ENCODE data around the gene DGKZ.

DGKZ gene

DNA sequence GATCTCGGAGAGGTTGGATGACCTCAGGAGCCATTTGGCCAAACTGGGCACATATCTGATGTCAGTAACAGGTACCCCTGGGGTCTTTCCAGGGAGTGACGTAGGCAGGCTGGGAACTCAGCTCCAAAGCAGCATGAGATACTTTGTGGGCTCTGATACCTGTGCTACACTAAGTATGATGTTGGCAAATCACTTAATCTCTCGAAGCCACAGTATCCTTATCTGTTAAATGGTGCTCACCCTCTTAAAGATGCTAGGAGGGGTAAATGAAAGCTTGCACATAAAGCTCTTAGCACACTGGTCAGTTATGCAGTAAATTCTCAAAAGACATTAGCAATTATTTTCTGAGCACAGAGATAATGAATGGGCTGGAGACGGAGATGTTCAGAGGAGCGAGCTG lies 17.1 kb upstream of the DGKZ start:
- DNase-seq, result no peak

DNA sequence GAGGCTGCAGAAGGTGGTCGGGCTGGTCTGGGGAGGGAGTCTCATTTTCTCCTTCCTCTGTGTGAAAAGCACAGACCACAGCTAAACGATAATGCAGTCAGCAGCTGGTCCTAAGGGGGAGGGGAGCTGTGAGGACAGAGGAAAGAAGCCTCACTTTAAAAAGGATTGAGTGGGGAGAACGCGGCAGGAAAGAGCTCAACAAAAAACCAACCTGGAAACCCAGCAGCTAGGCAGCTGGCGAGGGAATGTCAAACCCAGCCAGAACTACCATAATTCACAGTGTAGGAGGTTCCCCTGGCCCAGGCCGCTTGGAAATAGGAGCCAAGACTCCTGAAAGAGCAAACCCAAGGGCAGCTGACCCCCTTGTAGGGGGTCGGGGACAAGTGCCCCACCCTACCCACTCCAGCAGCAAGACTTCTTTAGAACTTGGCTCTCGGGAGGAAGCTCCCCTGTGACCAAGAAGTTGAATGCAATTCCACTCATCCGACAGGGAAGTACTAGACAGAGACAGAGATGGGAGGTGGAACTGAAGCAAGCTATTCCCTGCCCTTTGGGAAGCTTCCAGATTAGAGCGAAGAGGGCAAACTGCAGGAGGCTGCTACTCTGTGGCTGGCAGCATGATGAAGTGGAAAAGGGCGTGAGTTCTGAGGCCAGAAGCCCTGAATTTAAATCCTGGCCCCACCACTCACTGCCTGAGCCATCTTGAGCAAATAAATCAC lies 16.5 kb upstream of the DGKZ start:
- peak; percentile 72 for DNase-seq

- DNase-seq, result peak; percentile 63
Measured at GRCh38 chr11:46331282-46331984, 15.8 kb upstream of the DGKZ start.

- DNase-seq, result no peak
Measured at GRCh38 chr11:46332093-46332567, 15.1 kb upstream of the DGKZ start.

DNA sequence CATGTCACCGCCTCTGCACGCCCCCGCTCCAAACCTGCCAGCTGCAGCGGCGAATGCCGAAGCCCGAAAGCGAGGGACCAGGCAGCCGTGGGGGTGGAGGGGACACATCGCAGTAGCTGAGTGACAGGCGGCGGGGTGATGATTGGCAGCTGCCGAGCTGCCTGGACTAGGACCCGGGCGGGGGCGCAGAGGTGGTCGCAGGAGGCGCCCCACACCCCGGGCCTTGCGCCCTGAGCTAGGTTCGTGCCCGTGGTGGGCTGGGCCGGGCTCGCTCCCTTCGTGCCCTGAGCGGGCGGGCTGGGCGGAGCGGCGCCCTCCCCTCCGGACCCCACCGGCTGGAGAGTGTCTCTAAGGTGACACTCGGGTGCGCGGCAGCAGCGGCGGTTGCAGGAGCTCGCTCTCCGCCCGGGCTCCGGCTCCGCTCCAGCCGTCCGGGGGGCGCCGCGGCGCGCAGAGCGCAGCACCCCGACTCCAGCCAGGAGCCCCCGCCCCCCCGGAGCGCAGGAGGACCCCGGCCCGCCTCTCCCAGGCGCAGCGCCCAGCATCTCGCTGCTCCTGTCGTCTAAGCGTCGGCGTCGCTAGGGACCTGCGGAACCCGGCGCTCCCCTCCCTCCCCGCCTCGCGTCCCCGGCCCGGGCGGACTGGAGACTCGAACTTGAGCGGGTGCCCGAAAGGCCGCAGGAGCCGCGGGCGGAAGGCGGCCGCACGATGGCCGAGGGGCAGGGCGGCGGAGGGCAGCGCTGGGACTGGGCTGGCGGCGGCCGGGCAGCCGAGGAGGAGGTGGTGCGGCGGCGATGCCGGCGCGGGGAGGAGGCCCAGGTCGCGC lies 14.5 kb upstream of the DGKZ start:
- DNase-seq, result no peak

- DNase-seq, result no peak
Measured at GRCh38 chr11:46333394-46333947, 13.8 kb upstream of the DGKZ start.

GRCh38 chr11:46334211-46334610 lies 13.1 kb upstream of the DGKZ start:
- no peak for DNase-seq

- no peak for DNase-seq
Measured at GRCh38 chr11:46335271-46335670, 12.0 kb upstream of the DGKZ start.

- no peak for DNase-seq
Measured at GRCh38 chr11:46335890-46336562, 11.2 kb upstream of the DGKZ start.

GRCh38 chr11:46336563-46337180 lies 10.6 kb upstream of the DGKZ start:
- DNase-seq, result peak; percentile 91

DNA sequence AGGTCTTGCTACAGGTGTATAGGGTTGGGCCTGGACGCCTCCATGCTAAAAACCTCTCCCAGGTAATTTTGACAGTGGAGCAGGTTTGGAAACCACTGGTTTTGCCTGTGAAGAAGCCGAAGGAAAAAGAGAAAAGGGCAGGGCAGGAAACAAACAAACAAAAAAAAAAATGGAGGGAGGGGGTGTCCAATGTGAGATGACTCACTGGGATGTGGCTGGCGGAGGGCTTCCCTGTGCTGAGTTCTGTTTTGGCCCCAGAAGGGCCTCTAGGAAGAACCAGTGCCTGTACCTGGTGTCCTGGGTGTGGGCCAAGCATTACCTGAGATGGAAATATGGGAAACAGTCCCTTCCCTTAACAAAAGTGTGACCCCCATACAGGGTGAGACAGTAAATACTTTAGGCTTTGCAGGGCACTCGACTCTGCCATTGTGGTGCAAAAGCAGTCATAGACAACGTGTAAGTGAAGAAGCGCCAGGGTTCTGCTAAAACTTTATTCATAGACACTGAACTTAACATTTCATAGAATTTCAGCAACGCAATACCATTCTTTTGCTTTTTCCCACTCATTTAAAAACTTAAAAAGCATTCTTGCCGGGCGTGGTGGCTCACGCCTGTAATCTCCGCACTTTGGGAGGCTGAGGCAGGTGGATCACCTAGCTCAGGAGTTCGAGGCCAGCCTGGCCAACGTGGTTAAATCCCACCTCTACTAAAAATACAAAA lies 9.5 kb upstream of the DGKZ start:
- DNase-seq, result no peak

DNA sequence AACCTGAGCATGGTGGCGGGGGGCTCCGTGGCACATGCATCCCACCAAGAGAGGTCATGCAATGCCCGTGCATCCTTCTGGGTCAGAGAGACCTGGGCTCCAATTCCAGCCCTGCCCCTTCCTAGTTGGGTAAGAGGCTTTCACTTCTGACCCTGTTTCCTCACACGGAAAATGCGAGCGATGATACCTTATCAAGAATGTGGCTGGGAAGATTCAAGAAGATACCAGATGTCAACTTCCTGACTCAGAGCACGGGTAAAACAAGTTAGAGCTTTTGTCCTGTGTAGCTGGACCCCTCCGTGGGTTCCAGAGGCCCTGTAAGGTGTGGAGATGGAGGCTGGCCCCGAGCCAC lies 8.7 kb upstream of the DGKZ start:
- no peak for DNase-seq

GRCh38 chr11:46338988-46339666 lies 8.1 kb upstream of the DGKZ start:
- DNase-seq, result no peak

DNA sequence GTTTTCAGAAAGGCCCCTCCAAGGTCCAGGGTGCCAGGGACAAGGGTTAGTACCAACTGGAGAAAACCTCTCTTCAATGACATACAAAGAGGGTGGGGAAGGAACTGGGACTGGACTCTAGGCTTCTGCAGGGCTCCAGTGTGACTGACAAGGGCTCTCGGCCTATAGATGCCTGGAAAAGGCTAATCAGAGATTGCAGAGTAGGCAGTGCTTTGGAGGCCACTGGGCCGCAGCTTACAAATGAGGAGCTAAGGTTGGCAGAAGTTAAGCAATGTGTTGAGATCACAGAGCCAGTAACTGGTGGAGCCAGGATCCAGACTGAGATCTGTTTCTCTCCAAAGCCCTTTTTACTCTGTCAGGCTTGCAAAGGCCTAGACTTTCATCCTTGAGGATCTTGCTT lies 7.4 kb upstream of the DGKZ start:
- DNase-seq, result no peak

- no peak for DNase-seq
Measured at GRCh38 chr11:46341454-46341853, 5.8 kb upstream of the DGKZ start.

- peak; percentile 72 for DNase-seq
Measured at GRCh38 chr11:46342239-46342638, 5.0 kb upstream of the DGKZ start.

- no peak for DNase-seq
Measured at GRCh38 chr11:46343520-46343919, 3.7 kb upstream of the DGKZ start.

DNA sequence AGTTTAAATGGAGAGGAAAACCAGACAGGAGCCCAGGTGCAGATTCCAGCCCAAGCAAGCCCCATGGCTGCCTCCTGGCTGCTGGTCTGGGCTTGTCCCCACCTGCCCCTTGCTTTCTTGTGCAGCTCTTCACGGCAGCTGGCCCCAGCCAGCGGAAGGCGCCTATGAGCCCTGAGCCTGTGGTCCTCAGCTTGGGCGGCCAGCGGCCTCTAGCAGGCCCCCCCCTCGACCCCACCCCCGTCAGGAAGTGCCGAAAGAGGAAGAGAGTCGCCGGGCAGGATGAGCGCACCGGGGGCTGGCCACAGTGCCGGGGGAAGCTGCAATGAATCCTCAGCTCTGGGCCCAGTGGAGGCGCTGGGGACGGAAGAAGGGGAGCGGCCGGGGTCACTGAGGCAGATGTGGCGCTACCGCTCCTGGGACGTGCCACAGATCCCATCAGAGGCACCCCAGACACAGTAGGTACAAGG lies 2.1 kb upstream of the DGKZ start:
- peak; percentile 80 for DNase-seq

DNA sequence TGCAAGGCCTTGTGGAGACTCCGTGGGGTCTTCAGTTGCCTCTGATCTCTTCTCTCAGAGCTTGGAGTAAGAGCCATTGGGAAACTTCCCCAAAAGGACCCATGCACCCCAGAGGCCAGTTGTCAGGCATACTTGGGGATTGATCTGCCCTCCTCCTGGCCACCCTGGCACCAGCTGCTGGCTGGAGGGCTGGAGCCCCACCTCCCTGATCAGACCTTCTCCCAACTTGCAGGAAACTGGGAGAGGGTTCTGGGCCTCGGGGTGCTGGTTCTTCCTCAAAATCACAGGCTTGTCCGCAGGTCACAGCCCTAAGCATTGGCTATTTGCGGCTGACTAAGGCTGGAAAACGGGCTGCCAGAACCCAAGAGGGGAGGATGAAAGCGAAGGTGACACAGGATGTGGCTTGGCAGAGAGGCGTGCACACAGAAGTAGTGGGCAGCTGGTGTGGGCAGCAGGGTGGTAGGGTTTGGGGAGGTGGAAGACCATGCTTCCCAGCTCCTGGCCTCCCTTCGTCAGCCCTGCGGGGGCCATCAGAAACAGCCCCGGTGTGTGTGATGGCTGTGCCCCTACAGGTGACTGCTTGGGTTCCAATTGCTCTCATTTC lies 1.3 kb upstream of the DGKZ start:
- peak; percentile 45 for DNase-seq

DNA sequence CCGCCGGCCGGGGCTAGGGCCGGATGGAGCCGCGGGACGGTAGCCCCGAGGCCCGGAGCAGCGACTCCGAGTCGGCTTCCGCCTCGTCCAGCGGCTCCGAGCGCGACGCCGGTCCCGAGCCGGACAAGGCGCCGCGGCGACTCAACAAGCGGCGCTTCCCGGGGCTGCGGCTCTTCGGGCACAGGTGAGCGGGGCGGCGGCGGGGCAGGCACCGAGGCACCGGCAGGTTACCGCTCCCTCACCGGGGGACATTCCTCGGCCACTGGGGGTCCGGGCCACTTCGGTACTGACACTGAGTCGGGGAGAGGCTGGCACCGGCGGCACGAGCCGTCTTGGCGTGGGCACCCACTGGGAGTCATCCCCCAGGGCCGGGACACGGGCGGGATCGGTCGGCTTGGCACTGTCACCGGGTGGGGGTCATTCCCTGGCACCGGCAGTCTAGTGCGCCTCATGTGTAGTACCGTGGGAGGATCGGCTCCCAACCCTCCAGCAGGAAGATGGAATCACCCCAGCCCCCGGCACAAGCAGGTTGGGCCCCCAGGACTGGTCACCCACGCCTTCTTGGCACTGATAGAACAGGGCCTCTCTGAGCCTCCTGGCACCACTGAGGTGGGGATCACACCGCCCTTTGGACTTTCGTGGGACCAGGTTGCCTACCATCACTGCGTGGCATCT lies 511 bp downstream of the DGKZ start:
- DNase-seq, result no peak
